GM23338 (cell line): ENCODE results near the gene TTC27. TPM values are rescaled to one million over a fixed set of nuclear protein-coding genes. Genes with fewer than 3 reads are reported as not detected.

Experiments used
- ATAC-seq: fragments of 200-7000 bp; cut with Tn5 transposase; 3 replicates; pipeline ENCODE4 v1.9.1; 2020
- DNase-seq: peaks from one replicate; pipeline ENCODE4 v3.0.0-alpha.2; 2015; ENCODE audit warnings: low spot score
- H2AFZ ChIP-seq: fragments of 200-600 bp; sonication (generic); 2 replicates; pipeline ENCODE4 v1.8.0; 2016; ENCODE audit warnings: antibody characterized with exemption, mild to moderate bottlenecking, moderate library complexity
- H3F3A ChIP-seq: fragments of 200-600 bp; sonication (generic); replicated peaks from 2 replicates; pipeline ENCODE4 v1.8.0; 2017; ENCODE audit warnings: antibody characterized with exemption, mixed run types, low read depth
- H3K27ac ChIP-seq: fragments of 200-600 bp; sonication (generic); 2 replicates; pipeline ENCODE4 v1.6.1; 2016; ENCODE audit warnings: low read depth
- H3K27me3 ChIP-seq: fragments of 200-600 bp; sonication (generic); 2 replicates; pipeline ENCODE4 v1.8.0; 2016; ENCODE audit warnings: mild to moderate bottlenecking, mixed run types, moderate library complexity; ENCODE audit not compliant: insufficient read depth
- H3K36me3 ChIP-seq: fragments of 200-600 bp; sonication (generic); 2 replicates; pipeline ENCODE4 v1.8.0; 2016; ENCODE audit warnings: mild to moderate bottlenecking; ENCODE audit not compliant: insufficient read depth
- H3K4me1 ChIP-seq: fragments of 200-600 bp; sonication (generic); 2 replicates; pipeline ENCODE4 v1.8.0; 2016; ENCODE audit warnings: mild to moderate bottlenecking, moderate library complexity; ENCODE audit not compliant: insufficient read depth
- H3K4me2 ChIP-seq: fragments of 200-600 bp; sonication (generic); 2 replicates; pipeline ENCODE4 v1.7.1; 2017; ENCODE audit warnings: mixed run types
- H3K4me3 ChIP-seq: fragments of 200-600 bp; sonication (generic); 2 replicates; pipeline ENCODE4 v1.6.1; 2016; ENCODE audit warnings: mixed run types
- H3K79me2 ChIP-seq: fragments of 200-600 bp; sonication (generic); replicated peaks from 2 replicates; pipeline ENCODE4 v1.8.0; 2017; ENCODE audit warnings: mild to moderate bottlenecking; ENCODE audit not compliant: insufficient read depth
- H3K9me2 ChIP-seq: fragments of 200-600 bp; sonication (generic); 2 replicates; pipeline ENCODE4 v1.8.0; 2017; ENCODE audit not compliant: insufficient read depth
- H4K20me1 ChIP-seq: fragments of 200-600 bp; sonication (generic); replicated peaks from 2 replicates; pipeline ENCODE4 v1.8.0; 2017; ENCODE audit warnings: mild to moderate bottlenecking; ENCODE audit not compliant: insufficient read depth
- H3K27ac Mint-ChIP-seq: 2 replicates; pipeline ENCODE4 v1.8.0; 2020; ENCODE audit warnings: inconsistent platforms, mild to moderate bottlenecking, moderate library complexity, mixed read lengths
- H3K27me3 Mint-ChIP-seq: 3 replicates; pipeline ENCODE4 v1.8.0; 2022; ENCODE audit warnings: low read depth, mild to moderate bottlenecking, moderate library complexity, mixed read lengths, inconsistent platforms; ENCODE audit not compliant: insufficient read depth, poor library complexity
- H3K36me3 Mint-ChIP-seq: 3 replicates; pipeline ENCODE4 v1.8.0; 2021; ENCODE audit warnings: low read depth, mild to moderate bottlenecking, inconsistent platforms, moderate library complexity, mixed read lengths
- H3K4me1 Mint-ChIP-seq: 3 replicates; pipeline ENCODE4 v1.8.0; 2020; ENCODE audit warnings: mild to moderate bottlenecking, inconsistent platforms, mixed read lengths
- H3K4me3 Mint-ChIP-seq: 3 replicates; pipeline ENCODE4 v1.8.0; 2021; ENCODE audit warnings: moderate library complexity, mild to moderate bottlenecking, inconsistent platforms, mixed read lengths
- H3K9me3 Mint-ChIP-seq: 3 replicates; pipeline ENCODE4 v1.8.0; 2020; ENCODE audit warnings: moderate library complexity, mild to moderate bottlenecking, inconsistent platforms, mixed read lengths
- EZH2phosphoT487 ChIP-seq: fragments of 200-600 bp; sonication (generic); IDR thresholded peaks from one replicate; pipeline ENCODE4 v1.8.1; 2018; ENCODE audit warnings: antibody characterized with exemption; ENCODE audit not compliant: unreplicated experiment
- ZNF462 ChIP-seq: fragments of 250-450 bp; sonication (Bioruptor Pico); IDR thresholded peaks from 2 replicates; pipeline ENCODE4 v1.5.0; 2020; ENCODE audit warnings: mild to moderate bottlenecking, moderate library complexity
- polyA plus RNA-seq: library from polyadenylated mRNA; unstranded; fragments of >200 nt; fragmentation: Nextera tagmentation; extraction: Ambion mirVana; gene quantifications from 2 replicates; pipeline ENCODE4 v1.2.1, GENCODE V29; 2016
- total RNA-seq: library from RNA; depleted of rRNA; stranded (reverse); fragments of >200 nt; shearing (Covaris generic); gene quantifications from 2 replicates; pipeline ENCODE4 v1.2.3, GENCODE V29; 2014

Gene TTC27
- total and polyA plus RNA-seq, 2 experiments from 2014 or later, result 11.8 to 41.3 TPM

DNA sequence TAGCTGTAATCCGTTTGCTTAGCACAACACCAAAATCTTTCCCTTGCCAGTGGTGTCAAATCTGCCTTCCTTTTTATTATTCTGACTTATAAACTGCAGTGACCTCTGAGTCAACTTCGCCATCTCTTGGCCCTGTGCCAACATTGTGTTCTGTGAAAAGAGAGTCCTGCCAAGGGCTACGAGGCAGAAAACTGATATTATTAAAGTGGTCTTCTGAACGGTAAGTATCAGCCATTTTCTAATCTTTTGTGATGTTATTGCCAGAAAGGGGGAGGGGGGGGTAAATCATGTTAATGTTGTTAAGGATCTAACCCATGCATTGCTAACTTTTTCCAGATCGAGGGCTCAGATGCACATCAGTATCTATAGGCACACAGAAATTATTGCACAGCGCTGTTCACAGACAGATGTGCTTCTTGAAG lies 197.5 kb downstream of the TTC27 start:
- Histone ChIP-seq H3K36me3 (no peaks in the 10 kb centered on the region), H4K20me1 (no peaks in the 10 kb centered on the region), H3K4me3 (no peak overlapping the region), H3F3A (no peaks in the 10 kb centered on the region), H3K27me3 (no peaks in the 10 kb centered on the region), H3K79me2 (no peaks in the 10 kb centered on the region), H3K27ac (no peak overlapping the region), H3K9me2 (no peaks in the 10 kb centered on the region), H3K4me2 (no peak overlapping the region), H3K4me1 (no peaks in the 10 kb centered on the region), H2AFZ (no peak overlapping the region)
- Mint-ChIP-seq H3K36me3 (no peaks in the 10 kb centered on the region; the same call in 2 of the 3 replicates), H3K27ac (no peak overlapping the region), H3K4me1 (peaks cover 8% of the 10 kb centered on the region), H3K4me3 (no peak overlapping the region), H3K9me3 (no peaks in the 10 kb centered on the region), H3K27me3 (no peaks in the 10 kb centered on the region)
- DNase-seq (no peak), ATAC-seq (no peak)
- TF ChIP-seq EZH2phosphoT487, result no peak

- Histone ChIP-seq H4K20me1 (no peaks in the 10 kb centered on the region), H3K36me3 (no peaks in the 10 kb centered on the region), H3K27ac (no peak overlapping the region), H3K4me3 (no peak overlapping the region), H3K9me2 (peaks cover 10% of the 10 kb centered on the region; the same call in 1 of the 2 replicates), H2AFZ (no peak overlapping the region), H3K4me1 (no peaks in the 10 kb centered on the region), H3K4me2 (no peak overlapping the region), H3K27me3 (no peaks in the 10 kb centered on the region), H3K79me2 (no peaks in the 10 kb centered on the region), H3F3A (no peaks in the 10 kb centered on the region)
- no peaks in the 10 kb centered on the region; the same call in 2 of the 3 replicates for H3K9me3 Mint-ChIP-seq
- no peaks in the 10 kb centered on the region; the same call in 2 of the 3 replicates for H3K36me3 Mint-ChIP-seq
- peaks cover 2% of the 10 kb centered on the region for H3K27me3 Mint-ChIP-seq
- no peak overlapping the region for H3K4me3 Mint-ChIP-seq
- no peak overlapping the region for H3K27ac Mint-ChIP-seq
- TF ChIP-seq ZNF462 (CRISPR knock-in tag), result no peak
- H3K4me1 Mint-ChIP-seq, result peaks cover 7% of the 10 kb centered on the region
- no peak for DNase-seq
- no peak for ATAC-seq
These were observed 202.3 kb downstream of the TTC27 start for GRCh38 chr2:32830196-32830595.
